Left ventricle myocardium inferior (tissue), 1 donor: Measurements from ENCODE around the gene NRF1. TPM values are rescaled to one million over a fixed set of nuclear protein-coding genes. Genes with fewer than 3 reads are reported as not detected.

Experiments
- DNase-seq: peaks from one replicate; pipeline ENCODE4 v3.0.0-alpha.2; 2020
- H3K27ac ChIP-seq: fragments of 200-600 bp; replicated peaks from 2 replicates; pipeline ENCODE4 v1.8.0; 2021
- H3K27me3 ChIP-seq: fragments of 200-600 bp; 2 replicates; pipeline ENCODE4 v1.8.0; 2021; ENCODE audit warnings: low read depth
- H3K36me3 ChIP-seq: fragments of 200-600 bp; 2 replicates; pipeline ENCODE4 v1.8.0; 2021
- H3K4me1 ChIP-seq: fragments of 200-600 bp; 2 replicates; pipeline ENCODE4 v1.8.0; 2021
- H3K4me3 ChIP-seq: fragments of 200-600 bp; 2 replicates; pipeline ENCODE4 v1.8.0; 2021; ENCODE audit warnings: mild to moderate bottlenecking, moderate library complexity
- H3K9me3 ChIP-seq: fragments of 200-600 bp; replicated peaks from 2 replicates; pipeline ENCODE4 v1.8.0; 2021
- intact Hi-C: fragments of 100-400 bp; cut with micrococcal nuclease; formaldehyde crosslinking; loops from one replicate; pipeline ENCODE4 v1.11.0; 2022
- total RNA-seq: library from RNA; stranded (reverse); fragmentation: NEBNext Ultra II Directional; extraction: Animal tissue kit (Norgen Biotek cat#: 25700); gene quantifications from one replicate; pipeline ENCODE4 v1.2.1, GENCODE V29; 2021
- TF ChIP-seq, protein P1 (sequence below): fragments of 200-600 bp; IDR thresholded peaks from 2 replicates; pipeline ENCODE4 v1.8.0; 2021; ENCODE audit warnings: antibody characterized with exemption, mild to moderate bottlenecking, borderline replicate concordance
- donor health status: DM: no; HTN: yes; CAD: no; lungs with severe emphysema.

NRF1 gene
- total RNA-seq, 1 donor from 2014 or later = 9.6 TPM

DNA sequence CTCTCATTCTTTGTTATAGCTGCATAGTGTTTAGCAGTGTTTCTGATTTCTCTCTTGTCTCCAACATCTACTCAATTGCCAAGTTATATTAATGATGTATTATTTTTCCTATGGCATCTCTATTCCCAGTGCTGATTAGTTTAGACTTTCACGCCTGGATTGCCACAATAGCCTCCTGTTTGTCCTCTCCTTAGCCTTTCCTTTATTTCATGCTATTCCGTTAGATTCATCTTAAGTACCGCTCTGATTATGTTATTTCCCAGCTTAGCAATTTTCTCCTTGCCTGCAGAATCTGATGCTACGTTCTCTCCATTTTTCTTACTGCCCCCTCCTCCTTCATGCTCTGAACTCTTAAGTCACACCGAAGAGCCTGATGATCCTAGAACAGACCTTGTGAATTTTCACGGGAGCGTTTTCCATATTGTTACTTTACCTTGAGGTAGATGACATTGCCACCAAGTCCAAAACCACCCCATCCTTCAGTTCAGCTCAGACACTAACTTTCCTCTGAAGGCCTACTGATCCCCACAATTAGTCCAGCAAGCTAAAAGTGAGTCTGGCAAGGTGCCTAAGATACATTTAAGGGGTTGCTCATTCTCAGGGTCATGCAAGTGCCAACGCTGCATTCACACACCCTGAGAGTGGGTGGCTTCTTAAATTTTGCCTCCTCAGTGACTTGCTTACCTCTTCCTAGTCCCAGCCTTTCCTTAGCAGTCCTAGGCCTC is 6.6 kb upstream of the NRF1 start:
- TF ChIP-seq, protein P1, sequence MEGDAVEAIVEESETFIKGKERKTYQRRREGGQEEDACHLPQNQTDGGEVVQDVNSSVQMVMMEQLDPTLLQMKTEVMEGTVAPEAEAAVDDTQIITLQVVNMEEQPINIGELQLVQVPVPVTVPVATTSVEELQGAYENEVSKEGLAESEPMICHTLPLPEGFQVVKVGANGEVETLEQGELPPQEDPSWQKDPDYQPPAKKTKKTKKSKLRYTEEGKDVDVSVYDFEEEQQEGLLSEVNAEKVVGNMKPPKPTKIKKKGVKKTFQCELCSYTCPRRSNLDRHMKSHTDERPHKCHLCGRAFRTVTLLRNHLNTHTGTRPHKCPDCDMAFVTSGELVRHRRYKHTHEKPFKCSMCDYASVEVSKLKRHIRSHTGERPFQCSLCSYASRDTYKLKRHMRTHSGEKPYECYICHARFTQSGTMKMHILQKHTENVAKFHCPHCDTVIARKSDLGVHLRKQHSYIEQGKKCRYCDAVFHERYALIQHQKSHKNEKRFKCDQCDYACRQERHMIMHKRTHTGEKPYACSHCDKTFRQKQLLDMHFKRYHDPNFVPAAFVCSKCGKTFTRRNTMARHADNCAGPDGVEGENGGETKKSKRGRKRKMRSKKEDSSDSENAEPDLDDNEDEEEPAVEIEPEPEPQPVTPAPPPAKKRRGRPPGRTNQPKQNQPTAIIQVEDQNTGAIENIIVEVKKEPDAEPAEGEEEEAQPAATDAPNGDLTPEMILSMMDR = no peak
- intact Hi-C loops = no loop called here
- Histone ChIP-seq H3K4me1 (peaks cover 5% of the 10 kb centered on the region), H3K27ac (no peak overlapping the region), H3K27me3 (no peaks in the 10 kb centered on the region), H3K9me3 (no peaks in the 10 kb centered on the region), H3K36me3 (peaks cover 7% of the 10 kb centered on the region), H3K4me3 (no peak overlapping the region)
- no peak for DNase-seq

GRCh38 chr7:129605960-129606614 is 5.4 kb upstream of the NRF1 start:
- TF ChIP-seq, protein P1 = no peak
- intact Hi-C loops = no loop called here
- DNase-seq = no peak
- Histone ChIP-seq H3K27ac (no peak overlapping the region), H3K4me1 (peaks cover 17% of the 10 kb centered on the region), H3K9me3 (no peaks in the 10 kb centered on the region), H3K27me3 (no peaks in the 10 kb centered on the region), H3K4me3 (no peak overlapping the region), H3K36me3 (peaks cover 7% of the 10 kb centered on the region)

- Histone ChIP-seq H3K4me3 (no peak overlapping the region), H3K4me1 (peaks cover 21% of the 10 kb centered on the region), H3K27me3 (no peaks in the 10 kb centered on the region), H3K27ac (no peak overlapping the region), H3K9me3 (no peaks in the 10 kb centered on the region), H3K36me3 (peaks cover 7% of the 10 kb centered on the region)
- intact Hi-C loops = no loop called here
- TF ChIP-seq, protein P1 = no peak
- DNase-seq = no peak
These were observed 4.7 kb upstream of the NRF1 start for GRCh38 chr7:129606803-129607202.

- intact Hi-C loops = no loop called here
- H3K27me3 ChIP-seq = no peaks in the 10 kb centered on the region
- TF ChIP-seq, protein P1 = peak; percentile 43
- peaks cover 27% of the 10 kb centered on the region for H3K4me1 ChIP-seq
- H3K9me3 ChIP-seq = no peaks in the 10 kb centered on the region
- no peak overlapping the region for H3K4me3 ChIP-seq
- peaks cover 7% of the 10 kb centered on the region for H3K36me3 ChIP-seq
- no peak for DNase-seq
- H3K27ac ChIP-seq = no peak overlapping the region
These were observed 3.9 kb upstream of the NRF1 start for GRCh38 chr7:129607471-129608120.

DNA sequence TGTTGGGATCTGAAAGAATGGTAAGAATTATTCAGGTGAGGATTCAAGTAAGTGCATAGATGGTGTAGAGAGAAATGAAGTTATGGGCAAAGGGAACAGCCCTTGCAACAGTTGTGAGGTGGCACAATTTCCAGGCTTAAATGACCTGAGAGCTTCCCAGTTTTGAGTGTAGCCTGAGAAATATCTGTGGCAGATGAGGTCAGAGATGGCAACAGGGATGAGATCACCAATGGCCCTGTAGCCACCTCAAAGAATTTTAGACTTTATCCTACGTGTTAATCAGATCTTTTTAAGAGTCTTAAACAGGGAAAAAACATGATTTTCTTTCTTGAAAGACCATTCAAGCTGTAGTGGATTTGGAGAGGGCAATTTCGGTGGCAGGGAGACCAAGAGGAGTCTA is 1.9 kb upstream of the NRF1 start:
- Histone ChIP-seq H3K4me3 (peak overlapping the region; percentile 90), H3K9me3 (no peaks in the 10 kb centered on the region), H3K36me3 (peaks cover 7% of the 10 kb centered on the region), H3K27me3 (no peaks in the 10 kb centered on the region), H3K4me1 (peaks cover 45% of the 10 kb centered on the region), H3K27ac (no peak overlapping the region)
- intact Hi-C loops = no loop called here
- DNase-seq = no peak
- TF ChIP-seq, protein P1 = no peak
